ENCODE results near the gene KRT82.

DNA sequence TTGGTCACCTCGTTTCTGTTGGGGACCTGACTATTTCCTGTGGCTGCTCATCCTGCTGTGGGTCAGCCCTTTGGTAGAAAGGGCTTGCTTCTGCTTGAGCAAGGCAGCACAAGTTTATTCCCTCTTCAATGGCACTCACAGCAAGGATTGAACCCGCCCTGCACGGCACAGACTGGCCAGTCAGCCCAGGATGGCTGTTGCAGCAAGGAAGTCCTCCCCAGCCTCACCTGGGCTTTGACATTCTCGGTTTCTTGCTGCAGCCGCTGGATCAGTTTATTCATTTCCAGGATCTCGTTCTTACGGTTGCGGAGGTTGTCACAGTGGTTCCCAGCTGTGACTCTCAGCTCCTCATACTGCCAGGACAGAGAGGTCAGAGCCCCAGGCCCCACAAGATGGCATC is 9.5 kb downstream of the KRT82 start:
- TF ChIP-seq, protein P1, sequence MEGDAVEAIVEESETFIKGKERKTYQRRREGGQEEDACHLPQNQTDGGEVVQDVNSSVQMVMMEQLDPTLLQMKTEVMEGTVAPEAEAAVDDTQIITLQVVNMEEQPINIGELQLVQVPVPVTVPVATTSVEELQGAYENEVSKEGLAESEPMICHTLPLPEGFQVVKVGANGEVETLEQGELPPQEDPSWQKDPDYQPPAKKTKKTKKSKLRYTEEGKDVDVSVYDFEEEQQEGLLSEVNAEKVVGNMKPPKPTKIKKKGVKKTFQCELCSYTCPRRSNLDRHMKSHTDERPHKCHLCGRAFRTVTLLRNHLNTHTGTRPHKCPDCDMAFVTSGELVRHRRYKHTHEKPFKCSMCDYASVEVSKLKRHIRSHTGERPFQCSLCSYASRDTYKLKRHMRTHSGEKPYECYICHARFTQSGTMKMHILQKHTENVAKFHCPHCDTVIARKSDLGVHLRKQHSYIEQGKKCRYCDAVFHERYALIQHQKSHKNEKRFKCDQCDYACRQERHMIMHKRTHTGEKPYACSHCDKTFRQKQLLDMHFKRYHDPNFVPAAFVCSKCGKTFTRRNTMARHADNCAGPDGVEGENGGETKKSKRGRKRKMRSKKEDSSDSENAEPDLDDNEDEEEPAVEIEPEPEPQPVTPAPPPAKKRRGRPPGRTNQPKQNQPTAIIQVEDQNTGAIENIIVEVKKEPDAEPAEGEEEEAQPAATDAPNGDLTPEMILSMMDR (conservative IDR thresholded peaks at IDR 0.05; ENCODE audit: low read depth in 2 of 2), result no peak
- TF ChIP-seq EZH2 (IDR thresholded peaks at IDR 0.05; ENCODE audit: low read depth, unreplicated experiment) (no peak), EZH2phosphoT487 (IDR thresholded peaks at IDR 0.05; ENCODE audit: unreplicated experiment) (no peak)
